Smooth muscle cell of the umbilical artery (primary cell): ENCODE measurements around the gene PCDHGB2. TPM values are rescaled to one million over a fixed set of nuclear protein-coding genes. Genes with fewer than 3 reads are reported as not detected.

ENCODE experiments used
- total RNA-seq: library from RNA; depleted of rRNA; stranded (reverse); fragments of >200 nt; gene quantifications from 2 replicates; pipeline ENCODE4 v1.2.3, GENCODE V29; 2014

Gene PCDHGB2
- total RNA-seq, 1 donor from 2014 or later: 2.4 TPM

DNA sequence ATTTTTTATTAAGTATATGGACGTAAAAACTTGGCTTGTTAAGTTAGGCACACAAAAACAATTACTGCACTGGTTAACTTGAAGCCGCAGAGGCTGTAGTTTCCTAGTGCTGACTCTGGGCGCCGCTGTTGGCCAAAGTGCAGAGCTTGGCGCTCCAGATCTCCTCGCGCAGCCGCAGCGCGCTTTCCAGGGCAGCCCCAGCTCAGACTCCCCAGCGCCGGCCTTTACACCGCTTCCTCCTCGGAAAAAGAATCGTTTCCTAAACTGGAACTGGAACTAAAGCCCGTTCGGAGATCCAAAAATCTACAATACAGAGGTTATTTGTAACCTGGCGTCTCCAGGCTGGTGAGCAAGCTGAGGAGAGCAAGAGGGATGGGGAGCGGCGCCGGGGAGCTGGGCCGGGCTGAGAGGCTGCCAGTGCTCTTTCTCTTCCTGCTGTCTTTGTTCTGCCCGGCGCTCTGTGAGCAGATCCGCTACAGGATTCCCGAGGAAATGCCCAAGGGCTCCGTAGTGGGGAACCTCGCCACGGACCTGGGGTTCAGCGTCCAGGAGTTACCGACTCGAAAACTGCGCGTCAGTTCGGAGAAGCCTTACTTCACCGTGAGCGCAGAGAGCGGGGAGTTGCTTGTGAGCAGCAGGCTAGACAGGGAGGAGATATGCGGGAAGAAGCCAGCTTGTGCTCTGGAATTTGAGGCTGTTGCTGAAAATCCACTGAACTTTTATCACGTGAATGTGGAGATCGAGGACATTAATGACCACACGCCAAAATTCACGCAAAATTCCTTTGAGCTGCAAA lies 38.2 kb downstream of the PCDHGB2 start, which contains the start of gene PCDHGB5:
Gene PCDHGB5 (plus strand): TSS at position 192 of the 796 bp plus-strand sequence. CDS start 181 bp downstream, at position 373.

DNA sequence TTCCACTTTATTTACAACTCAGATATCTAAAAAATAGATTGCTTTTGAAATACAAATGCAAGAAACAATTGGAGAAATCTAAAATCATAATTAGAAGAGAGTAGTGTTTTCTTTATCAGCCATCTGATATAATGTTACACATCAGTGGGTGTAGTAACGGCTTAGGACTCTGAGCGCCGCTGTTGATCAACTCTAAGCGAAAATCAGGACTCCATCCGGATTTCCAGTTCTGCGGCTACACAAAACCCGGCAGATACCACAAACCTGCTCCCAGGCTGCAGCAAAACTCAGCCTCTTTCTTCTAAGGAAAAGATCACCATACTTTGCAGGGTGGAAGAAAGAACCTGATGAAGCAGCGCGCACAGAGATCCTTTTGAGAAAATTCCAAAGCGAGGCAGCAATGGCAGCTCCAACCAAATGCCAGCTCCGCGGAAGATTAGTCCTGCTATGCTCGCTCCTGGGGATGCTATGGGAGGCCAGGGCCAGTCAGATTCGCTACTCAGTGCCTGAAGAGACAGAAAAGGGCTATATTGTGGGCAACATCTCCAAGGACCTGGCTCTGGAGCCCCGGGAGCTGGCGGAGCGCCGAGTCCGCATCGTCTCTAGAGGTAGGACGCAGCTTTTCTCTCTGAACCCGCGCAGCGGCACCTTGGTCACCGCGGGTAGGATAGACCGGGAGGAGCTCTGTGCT lies 42.9 kb downstream of the PCDHGB2 start, which contains the start of gene PCDHGA9:
Gene PCDHGA9 (plus strand): TSS at position 226 of the 691 bp plus-strand sequence. CDS start 175 bp downstream, at position 401.

DNA sequence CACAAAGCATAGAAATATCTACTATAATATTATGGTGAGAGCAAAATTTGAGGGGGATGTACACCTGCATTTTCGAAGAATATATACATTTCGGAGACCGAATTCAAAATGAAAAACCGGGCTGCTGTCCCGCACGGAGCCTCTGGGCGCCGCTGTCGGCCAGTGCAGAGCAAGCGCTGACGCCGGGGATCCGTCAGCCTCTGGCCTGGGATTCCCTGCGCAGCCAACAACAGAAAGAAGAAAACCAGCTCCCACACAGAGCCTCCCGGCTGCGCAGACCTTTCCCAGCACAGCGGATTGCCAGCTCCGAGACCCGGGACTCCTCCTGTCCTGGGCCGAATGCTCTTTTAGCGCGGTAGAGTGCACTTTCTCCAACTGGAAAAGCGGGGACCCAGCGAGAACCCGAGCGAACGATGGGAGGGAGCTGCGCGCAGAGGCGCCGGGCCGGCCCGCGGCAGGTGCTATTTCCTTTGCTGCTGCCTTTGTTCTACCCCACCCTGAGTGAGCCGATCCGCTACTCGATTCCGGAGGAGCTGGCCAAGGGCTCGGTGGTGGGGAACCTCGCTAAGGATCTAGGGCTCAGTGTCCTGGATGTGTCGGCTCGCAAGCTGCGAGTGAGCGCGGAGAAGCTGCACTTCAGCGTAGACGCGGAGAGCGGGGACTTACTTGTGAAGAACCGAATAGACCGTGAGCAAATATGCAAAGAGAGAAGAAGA lies 48.2 kb downstream of the PCDHGB2 start, which contains the start of gene PCDHGB6:
Gene PCDHGB6 (plus strand): TSS at position 232 of the 716 bp plus-strand sequence. CDS start 182 bp downstream, at position 414.

Other genes with a start within 250 kb of the PCDHGB2 start
- under 0.01 and 0.09 TPM in 2 replicates for gene PCDHB4, start 238.2 kb upstream of the PCDHGB2 start, total RNA-seq
- 0.60 and 1.8 TPM in 2 replicates for gene PCDHB5, start 224.8 kb upstream of the PCDHGB2 start, total RNA-seq
- 0.14 and 0.30 TPM in 2 replicates for gene PCDHB6, start 209.9 kb upstream of the PCDHGB2 start, total RNA-seq
- gene PCDHB7, start 187.3 kb upstream of the PCDHGB2 start, total RNA-seq: 0.18 and 0.89 TPM in 2 replicates
- gene PCDHB8, start 182.2 kb upstream of the PCDHGB2 start, total RNA-seq: 0.05 and 0.89 TPM in 2 replicates
- gene PCDHB16, start 177.6 kb upstream of the PCDHGB2 start, total RNA-seq: 0.09 and 0.30 TPM in 2 replicates
- gene PCDHB9, start 172.8 kb upstream of the PCDHGB2 start, total RNA-seq: 0.18 and 0.30 TPM in 2 replicates
- 0.42 and 0.59 TPM in 2 replicates for gene PCDHB10, start 167.6 kb upstream of the PCDHGB2 start, total RNA-seq
- 0.05 and 0.30 TPM in 2 replicates for gene PCDHB11, start 160.4 kb upstream of the PCDHGB2 start, total RNA-seq
- 0.05 and 0.30 TPM in 2 replicates for gene PCDHB12, start 151.3 kb upstream of the PCDHGB2 start, total RNA-seq
- 0.28 and 0.89 TPM in 2 replicates for gene PCDHB13, start 146.1 kb upstream of the PCDHGB2 start, total RNA-seq
- 0.42 and 1.5 TPM in 2 replicates for gene PCDHB14, start 136.7 kb upstream of the PCDHGB2 start, total RNA-seq
- 0.28 and 0.59 TPM in 2 replicates for gene PCDHB15, start 114.6 kb upstream of the PCDHGB2 start, total RNA-seq
- gene SLC25A2, start 55.9 kb upstream of the PCDHGB2 start, total RNA-seq: 0.28 and 0.30 TPM in 2 replicates
- gene TAF7, start 39.2 kb upstream of the PCDHGB2 start, total RNA-seq: 79.9 and 81.4 TPM in 2 replicates
- 0.69 and 0.89 TPM in 2 replicates for gene PCDHGA1, start 29.5 kb upstream of the PCDHGB2 start, total RNA-seq
- gene PCDHGA2, start 21.2 kb upstream of the PCDHGB2 start, total RNA-seq: 3.5 and 3.9 TPM in 2 replicates
- gene PCDHGA3, start 16.2 kb upstream of the PCDHGB2 start, total RNA-seq: 1.6 and 2.1 TPM in 2 replicates
- gene PCDHGB1, start 9.9 kb upstream of the PCDHGB2 start, total RNA-seq: 3.3 TPM in 2 replicates
- 5.8 and 6.5 TPM in 2 replicates for gene PCDHGA4, start 5.0 kb upstream of the PCDHGB2 start, total RNA-seq
- 0.89 and 0.92 TPM in 2 replicates for gene PCDHGA5, start 4.2 kb downstream of the PCDHGB2 start, total RNA-seq
- 6.5 and 6.8 TPM in 2 replicates for gene PCDHGB3, start 10.2 kb downstream of the PCDHGB2 start, total RNA-seq
- 3.2 and 4.2 TPM in 2 replicates for gene PCDHGA6, start 13.9 kb downstream of the PCDHGB2 start, total RNA-seq
- gene PCDHGA7, start 22.7 kb downstream of the PCDHGB2 start, total RNA-seq: 4.2 and 6.8 TPM in 2 replicates
- gene PCDHGB4, start 27.7 kb downstream of the PCDHGB2 start, total RNA-seq: 25.5 and 27.3 TPM in 2 replicates
- 2.8 and 3.0 TPM in 2 replicates for gene PCDHGA8, start 32.6 kb downstream of the PCDHGB2 start, total RNA-seq
- 30.9 and 34.3 TPM in 2 replicates for gene PCDHGB5, start 38.0 kb downstream of the PCDHGB2 start, total RNA-seq
- 3.6 and 4.5 TPM in 2 replicates for gene PCDHGA9, start 42.8 kb downstream of the PCDHGB2 start, total RNA-seq
- 2.4 and 2.8 TPM in 2 replicates for gene PCDHGB6, start 48.0 kb downstream of the PCDHGB2 start, total RNA-seq
- gene PCDHGA10, start 53.0 kb downstream of the PCDHGB2 start, total RNA-seq: 6.8 and 8.6 TPM in 2 replicates
- gene PCDHGB7, start 57.7 kb downstream of the PCDHGB2 start, total RNA-seq: 8.3 and 10.1 TPM in 2 replicates
- gene PCDHGA11, start 61.1 kb downstream of the PCDHGB2 start, total RNA-seq: 12.5 and 19.4 TPM in 2 replicates
- gene PCDHGA12, start 70.5 kb downstream of the PCDHGB2 start, total RNA-seq: 16.3 and 33.7 TPM in 2 replicates
- 38.6 and 69.3 TPM in 2 replicates for gene PCDHGC3, start 116.0 kb downstream of the PCDHGB2 start, total RNA-seq
- 2.4 and 3.5 TPM in 2 replicates for gene PCDHGC4, start 125.0 kb downstream of the PCDHGB2 start, total RNA-seq
- 2.4 and 10.2 TPM in 2 replicates for gene PCDHGC5, start 129.1 kb downstream of the PCDHGB2 start, total RNA-seq